Kidney (tissue), 14 donors: ENCODE measurements around the gene MAML3. TPM values are rescaled to one million over a fixed set of nuclear protein-coding genes. Genes with fewer than 3 reads are reported as not detected.

ENCODE experiments used
- DNase-seq, 5 donors: peaks; one replicate each; pipeline ENCODE4 v3.0.0-alpha.2; 2013 to 2020
- FAIRE-seq: peaks from 2 replicates; lab custom pipeline; 2012; peaks lifted over from hg19 to GRCh38; lab: Jason Lieb, UNC
- H3K27ac ChIP-seq, 2 donors: one replicate each; pipeline ENCODE4 v1.7.0; 2013; ENCODE audit warnings: low read depth in 2 of 2, low read length in 2 of 2, inconsistent platforms in 1 of 2
- H3K27me3 ChIP-seq: one replicate; pipeline ENCODE4 v1.7.1; 2013; ENCODE audit warnings: low read length, inconsistent platforms; ENCODE audit not compliant: control insufficient read depth, insufficient read depth
- H3K36me3 ChIP-seq, 3 donors: one replicate each; pipeline versions ENCODE4 v1.7.0 to v1.7.1; 2013; ENCODE audit warnings: low read length in 3 of 3, control low read depth in 1 of 3, inconsistent platforms in 1 of 3; ENCODE audit not compliant: insufficient read depth in 3 of 3, control insufficient read depth in 2 of 3
- H3K4me1 ChIP-seq, 3 donors: one replicate each; pipeline versions ENCODE4 v1.7.0 to v1.7.1; 2013; ENCODE audit warnings: low read length in 3 of 3, inconsistent platforms in 1 of 3, low read depth in 1 of 3; ENCODE audit not compliant: control insufficient read depth in 2 of 3, insufficient read depth in 2 of 3
- H3K4me3 ChIP-seq, 3 donors: one replicate each; pipeline versions ENCODE4 v1.7.0 to v1.8.1; 2013; ENCODE audit warnings: low read length in 3 of 3, control low read depth in 1 of 3, inconsistent platforms in 1 of 3
- H3K9ac ChIP-seq, 3 donors: one replicate each; pipeline versions ENCODE4 v1.7.0 to v1.7.1; 2013; ENCODE audit warnings: low read length in 3 of 3, control low read depth in 1 of 3, inconsistent platforms in 1 of 3
- H3K9me3 ChIP-seq, 3 donors: one replicate each; pipeline versions ENCODE4 v1.7.0 to v1.7.1; 2013; ENCODE audit warnings: low read length in 3 of 3, control low read depth in 1 of 3, inconsistent platforms in 1 of 3; ENCODE audit not compliant: control insufficient read depth in 2 of 3, insufficient read depth in 1 of 3
- CTCF ChIP-seq: IDR thresholded peaks from 3 replicates; pipeline ENCODE4 v1.5.1; 2012; ENCODE audit warnings: mild to moderate bottlenecking, moderate library complexity, borderline replicate concordance; ENCODE audit not compliant: insufficient read depth; ENCODE audit errors: extremely low read depth
- intact Hi-C: fragments of 100-400 bp; cut with DNase I; formaldehyde crosslinking; loops from one replicate; pipeline ENCODE4 v1.11.1; 2022
- polyA plus RNA-seq: library from polyadenylated mRNA; stranded (reverse); fragments of 350-450 nt; fragmentation: Illumina TruSeq; extraction: RNeasy Lipid Tissue Mini Kit (QIAGEN cat#74804); gene quantifications from one replicate; pipeline ENCODE4 v1.2.3, GENCODE V29; 2014; ENCODE audit warnings: low read depth, low replicate concordance; ENCODE audit not compliant: insufficient read depth
- total RNA-seq: library from RNA; stranded (reverse); fragmentation: NEBNext Ultra II Directional; extraction: Animal tissue kit (Norgen Biotek cat#: 25700); gene quantifications from one replicate; pipeline ENCODE4 v1.2.1, GENCODE V29; 2021
- donor health status: control.
- donor health status: control.
- donor health status: control.
- donor health status: control.
- donor health status: control.
- donor health status: DM: yes; HTN: yes; CAD: no.
- donor health status: Normal renal cell carcinoma (clear cell type).

The MAML3 gene
- total and polyA plus RNA-seq, 2 donors from 2014 or later, result 1.4 to 10.4 TPM

GRCh38 chr4:139712882-139713281 is 441.1 kb downstream of the MAML3 start:
- no peak for DNase-seq
- Histone ChIP-seq H3K9ac (no peak overlapping the region), H3K27ac (no peak overlapping the region), H3K9me3 (no peaks in the 10 kb centered on the region), H3K4me3 (no peak overlapping the region), H3K27me3 (no peaks in the 10 kb centered on the region), H3K4me1 (no peaks in the 10 kb centered on the region), H3K36me3 (no peaks in the 10 kb centered on the region)
- TF ChIP-seq CTCF, result no peak
- intact Hi-C loops, result no loop called here
- no peak for FAIRE-seq

GRCh38 chr4:139711461-139711860 is 442.5 kb downstream of the MAML3 start:
- Histone ChIP-seq H3K27ac (no peak overlapping the region), H3K4me1 (no peaks in the 10 kb centered on the region), H3K27me3 (no peaks in the 10 kb centered on the region), H3K36me3 (no peaks in the 10 kb centered on the region), H3K9me3 (no peaks in the 10 kb centered on the region), H3K9ac (no peak overlapping the region), H3K4me3 (no peak overlapping the region)
- FAIRE-seq (no peak), DNase-seq (no peak)
- TF ChIP-seq CTCF, result no peak
- intact Hi-C loops, result no loop called here

DNA sequence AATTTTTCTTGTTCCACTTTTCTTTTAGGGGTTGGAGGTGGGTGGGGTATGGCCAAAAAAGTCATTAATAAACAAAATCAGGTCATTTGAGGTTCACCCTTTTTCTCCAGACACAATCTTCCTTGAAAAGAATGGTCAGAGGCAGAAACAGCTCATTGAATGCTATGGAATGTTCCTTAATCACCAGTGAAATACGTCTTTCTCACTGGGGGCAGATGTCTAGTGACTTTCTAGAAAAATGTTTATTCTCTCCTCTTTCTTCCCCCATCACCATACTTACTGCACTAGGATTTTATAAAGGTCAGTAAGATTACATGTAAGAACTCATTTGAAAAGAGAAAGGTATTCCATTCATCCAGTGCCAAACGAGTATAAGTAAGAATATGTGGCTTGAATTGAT is 443.9 kb downstream of the MAML3 start:
- intact Hi-C loops, result no loop called here
- Histone ChIP-seq H3K9ac (no peak overlapping the region), H3K4me3 (no peak overlapping the region), H3K36me3 (peaks cover 0 to 7% (median 0%) of the 10 kb centered on the region in 3 donors), H3K9me3 (no peaks in the 10 kb centered on the region), H3K4me1 (no peaks in the 10 kb centered on the region), H3K27me3 (no peaks in the 10 kb centered on the region), H3K27ac (no peak overlapping the region)
- DNase-seq (no peak), FAIRE-seq (no peak)
- TF ChIP-seq CTCF, result no peak

DNA sequence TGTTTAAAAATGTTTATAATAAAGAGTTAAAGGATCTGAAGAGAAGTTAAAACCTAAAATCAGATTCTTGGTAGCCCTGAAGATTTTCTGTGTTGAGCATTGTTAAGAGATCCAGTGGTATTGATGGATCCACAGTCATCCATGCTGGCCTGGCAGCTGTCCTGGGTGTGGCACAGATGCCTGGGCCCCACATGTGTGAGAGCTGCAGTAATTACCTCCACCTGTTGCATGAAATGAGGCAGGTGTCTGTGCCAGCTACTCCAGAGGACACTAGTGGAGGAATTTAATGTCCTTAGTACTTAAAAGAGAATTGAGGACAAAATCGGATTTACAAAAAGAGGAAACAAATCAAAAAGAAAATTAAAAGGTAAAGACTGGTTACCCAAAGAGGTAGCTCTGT is 444.3 kb downstream of the MAML3 start:
- H3K27me3 ChIP-seq, result no peaks in the 10 kb centered on the region
- H3K36me3 ChIP-seq, result peaks cover 0 to 8% (median 0%) of the 10 kb centered on the region in 3 donors
- H3K4me1 ChIP-seq, result no peaks in the 10 kb centered on the region
- TF ChIP-seq CTCF, result no peak
- intact Hi-C loops, result no loop called here
- no peak overlapping the region for H3K27ac ChIP-seq
- FAIRE-seq, result no peak
- H3K9ac ChIP-seq, result no peak overlapping the region
- no peak overlapping the region for H3K4me3 ChIP-seq
- H3K9me3 ChIP-seq, result no peaks in the 10 kb centered on the region
- no peak for DNase-seq
